Stimulated activated CD4-positive, alpha-beta T cell treated with anti-CD3 and anti-CD28 coated beads, Interleukin-2, amount 100 ng/mL, for 4 hours (primary cell): ENCODE measurements around the gene LIFR.

Source experiments
- DNase-seq: peaks from one replicate; pipeline ENCODE4 v3.0.0-alpha.2; 2020; ENCODE audit warnings: low read depth

LIFR gene

GRCh38 chr5:38515092-38515491 lies 41.4 kb downstream of the LIFR start:
- DNase-seq, result no peak

- DNase-seq, result no peak
These were observed 47.3 kb downstream of the LIFR start for GRCh38 chr5:38509185-38509584.

GRCh38 chr5:38506302-38506701 lies 50.1 kb downstream of the LIFR start:
- DNase-seq, result no peak

- DNase-seq, result no peak
These were observed 55.7 kb downstream of the LIFR start for GRCh38 chr5:38500573-38501260.

- DNase-seq, result no peak
These were observed 58.5 kb downstream of the LIFR start for GRCh38 chr5:38497946-38498345.

GRCh38 chr5:38494763-38495162 lies 61.7 kb downstream of the LIFR start:
- no peak for DNase-seq

- no peak for DNase-seq
These were observed 62.3 kb downstream of the LIFR start for GRCh38 chr5:38494175-38494574.

- no peak for DNase-seq
These were observed 72.5 kb downstream of the LIFR start for GRCh38 chr5:38483805-38484398.

GRCh38 chr5:38479315-38479904 lies 77.0 kb downstream of the LIFR start:
- no peak for DNase-seq

GRCh38 chr5:38478878-38479277 lies 77.6 kb downstream of the LIFR start:
- DNase-seq, result no peak

- DNase-seq, result no peak
These were observed 78.3 kb downstream of the LIFR start for GRCh38 chr5:38478166-38478565.

- no peak for DNase-seq
These were observed 83.4 kb downstream of the LIFR start for GRCh38 chr5:38473008-38473407.

GRCh38 chr5:38472541-38472940 lies 83.9 kb downstream of the LIFR start:
- DNase-seq, result no peak

GRCh38 chr5:38471709-38472108 lies 84.7 kb downstream of the LIFR start:
- DNase-seq, result no peak

- no peak for DNase-seq
These were observed 86.7 kb downstream of the LIFR start for GRCh38 chr5:38469707-38470267.

GRCh38 chr5:38468978-38469706 lies 87.3 kb downstream of the LIFR start:
- DNase-seq, result no peak

GRCh38 chr5:38468202-38468673 lies 88.2 kb downstream of the LIFR start:
- DNase-seq, result no peak

- no peak for DNase-seq
These were observed 88.9 kb downstream of the LIFR start for GRCh38 chr5:38467353-38468040.

GRCh38 chr5:38466424-38467189 lies 89.8 kb downstream of the LIFR start:
- no peak for DNase-seq

- DNase-seq, result no peak
These were observed 90.6 kb downstream of the LIFR start for GRCh38 chr5:38465702-38466423.
